Liver (tissue), 9 donors: ENCODE data around the gene TECPR1. TPM values are rescaled to one million over a fixed set of nuclear protein-coding genes. Genes with fewer than 3 reads are reported as not detected.

Experiments
- DNase-seq: peaks from one replicate; pipeline ENCODE4 v3.0.0-alpha.2; 2017; ENCODE audit warnings: low spot score
- H3K27ac ChIP-seq, 2 donors: one replicate each; pipeline ENCODE4 v1.7.0; 2013; ENCODE audit warnings: inconsistent platforms in 2 of 2, low read length in 2 of 2, control low read depth in 1 of 2, low read depth in 1 of 2, mild to moderate bottlenecking in 1 of 2
- H3K27me3 ChIP-seq, 4 donors: one replicate each; pipeline versions ENCODE4 v1.6.1 to v1.7.0; 2013; ENCODE audit warnings: low read length in 3 of 4, inconsistent platforms in 1 of 4, mild to moderate bottlenecking in 1 of 4, moderate library complexity in 1 of 4; ENCODE audit not compliant: control insufficient read depth in 4 of 4, insufficient read depth in 4 of 4
- H3K36me3 ChIP-seq, 4 donors: one replicate each; pipeline versions ENCODE4 v1.6.1 to v1.7.0; 2013; ENCODE audit warnings: low read length in 3 of 4, mild to moderate bottlenecking in 3 of 4, low read depth in 1 of 4, moderate library complexity in 1 of 4; ENCODE audit not compliant: control insufficient read depth in 4 of 4, insufficient read depth in 3 of 4
- H3K4me1 ChIP-seq, 4 donors: one replicate each; pipeline versions ENCODE4 v1.6.1 to v1.7.0; 2013; ENCODE audit warnings: low read length in 3 of 4, mild to moderate bottlenecking in 3 of 4, moderate library complexity in 1 of 4; ENCODE audit not compliant: control insufficient read depth in 4 of 4, insufficient read depth in 4 of 4
- H3K4me3 ChIP-seq, 3 donors: one replicate each; pipeline versions ENCODE4 v1.6.1 to v1.7.0; 2013; ENCODE audit warnings: low read length in 3 of 3, control low read depth in 1 of 3, low read depth in 1 of 3, mild to moderate bottlenecking in 1 of 3
- H3K9ac ChIP-seq, 2 donors: one replicate each; pipeline ENCODE4 v1.7.0; 2013; ENCODE audit warnings: low read length in 2 of 2, mild to moderate bottlenecking in 2 of 2, moderate library complexity in 2 of 2, control low read depth in 1 of 2, low read depth in 1 of 2
- H3K9me3 ChIP-seq, 4 donors: one replicate each; pipeline versions ENCODE4 v1.6.1 to v1.7.0; 2013; ENCODE audit warnings: low read length in 3 of 4; ENCODE audit not compliant: control insufficient read depth in 4 of 4
- EGR1 ChIP-seq, 2 donors: IDR thresholded peaks; 2 replicates each; pipeline ENCODE4 v1.6.1; 2016 to 2018; ENCODE audit warnings: antibody characterized with exemption in 2 of 2, low read depth in 2 of 2
- FOXA1 ChIP-seq: IDR thresholded peaks from 2 replicates; pipeline ENCODE4 v1.6.1; 2016; ENCODE audit warnings: antibody characterized with exemption
- FOXA2 ChIP-seq: IDR thresholded peaks from 2 replicates; pipeline ENCODE4 v1.6.1; 2016; ENCODE audit warnings: antibody characterized with exemption
- GABPA ChIP-seq, 2 donors: IDR thresholded peaks in 1 of 2; conservative IDR thresholded peaks in 1 of 2; 2 replicates each; pipeline ENCODE4 v1.6.1; 2016; ENCODE audit warnings: antibody characterized with exemption in 2 of 2, mild to moderate bottlenecking in 1 of 2, moderate library complexity in 1 of 2
- HNF4A ChIP-seq, 2 donors: conservative IDR thresholded peaks; 2 replicates each; pipeline ENCODE4 v1.6.1; 2016; ENCODE audit warnings: antibody characterized with exemption in 2 of 2, mild to moderate bottlenecking in 2 of 2
- HNF4G ChIP-seq: IDR thresholded peaks from 2 replicates; pipeline ENCODE4 v1.6.1; 2016; ENCODE audit warnings: antibody characterized with exemption
- JUND ChIP-seq, 2 donors: IDR thresholded peaks; 2 replicates each; pipeline ENCODE4 v1.6.1; 2016; ENCODE audit warnings: antibody characterized with exemption in 2 of 2
- NR2F2 ChIP-seq: IDR thresholded peaks from 2 replicates; pipeline ENCODE4 v1.6.1; 2016; ENCODE audit warnings: antibody characterized with exemption
- RAD21 ChIP-seq, 2 donors: IDR thresholded peaks; 2 replicates each; pipeline ENCODE4 v1.6.1; 2016; ENCODE audit warnings: antibody characterized with exemption in 2 of 2, mild to moderate bottlenecking in 2 of 2
- RXRA ChIP-seq, 2 donors: IDR thresholded peaks; 2 replicates each; pipeline ENCODE4 v1.6.1; 2017 to 2018; ENCODE audit warnings: antibody characterized with exemption in 2 of 2, mild to moderate bottlenecking in 1 of 2
- SP1 ChIP-seq: IDR thresholded peaks from 2 replicates; pipeline ENCODE4 v1.6.1; 2018; ENCODE audit warnings: antibody characterized with exemption, mild to moderate bottlenecking
- TAF1 ChIP-seq: conservative IDR thresholded peaks from 2 replicates; pipeline ENCODE4 v1.6.1; 2016; ENCODE audit warnings: antibody characterized with exemption, mild to moderate bottlenecking
- YY1 ChIP-seq: IDR thresholded peaks from 2 replicates; pipeline ENCODE4 v1.6.1; 2016; ENCODE audit warnings: antibody characterized with exemption, mild to moderate bottlenecking
- WGBS: extraction: QIAGEN DNeasy Blood & Tissue Kit; methylation state at CpG from one replicate; pipeline ENCODE4 v1.1.7; 2013; 5-methylcytosine and 5-hydroxymethylcytosine counted together
- polyA plus RNA-seq, 2 donors: library from polyadenylated mRNA; stranded (reverse) in 1 of 2; unstranded in 1 of 2; fragments of 200-250 nt in 1 of 2; fragments of >200 nt in 1 of 2; fragmentation: Nextera tagmentation in 1 of 2; extraction: Ambion mirVana in 1 of 2; gene quantifications; one replicate each; pipeline versions ENCODE4 v1.2.1 to v1.2.3, GENCODE V29; 2013 to 2015
- total RNA-seq, 2 donors: library from RNA; depleted of rRNA; stranded (reverse); fragments of >200 nt; gene quantifications; one replicate each; pipeline ENCODE4 v1.2.3, GENCODE V29; 2014
- TF ChIP-seq, protein P1 (sequence below): fragments of 150-350 bp; IDR thresholded peaks from 2 replicates; pipeline ENCODE4 v1.5.1; 2017; ENCODE audit warnings: improper control_type of control experiment, low read depth, low read length; ENCODE audit not compliant: missing input control
- TF ChIP-seq, protein P2 (sequence below): IDR thresholded peaks from 2 replicates; pipeline ENCODE4 v1.6.1; 2016; ENCODE audit warnings: antibody characterized with exemption
- TF ChIP-seq, protein P3 (sequence below): IDR thresholded peaks from 2 replicates; pipeline ENCODE4 v1.6.1; 2016; ENCODE audit warnings: antibody characterized with exemption
- TF ChIP-seq, protein P4 (sequence below): IDR thresholded peaks from 2 replicates; pipeline ENCODE4 v1.6.1; 2016; ENCODE audit warnings: antibody characterized with exemption, mild to moderate bottlenecking
- TF ChIP-seq, protein P5 (sequence below): IDR thresholded peaks from 2 replicates; pipeline ENCODE4 v1.6.1; 2016; ENCODE audit warnings: antibody characterized with exemption
- donor health status: healthy.
- donor health status: healthy.
- donor health status: healthy.
- donor health status: healthy.
- donor health status: healthy.

Gene TECPR1
- total and polyA plus RNA-seq, 4 donors = 3.3 to 16.3 (median 7.8) TPM

DNA sequence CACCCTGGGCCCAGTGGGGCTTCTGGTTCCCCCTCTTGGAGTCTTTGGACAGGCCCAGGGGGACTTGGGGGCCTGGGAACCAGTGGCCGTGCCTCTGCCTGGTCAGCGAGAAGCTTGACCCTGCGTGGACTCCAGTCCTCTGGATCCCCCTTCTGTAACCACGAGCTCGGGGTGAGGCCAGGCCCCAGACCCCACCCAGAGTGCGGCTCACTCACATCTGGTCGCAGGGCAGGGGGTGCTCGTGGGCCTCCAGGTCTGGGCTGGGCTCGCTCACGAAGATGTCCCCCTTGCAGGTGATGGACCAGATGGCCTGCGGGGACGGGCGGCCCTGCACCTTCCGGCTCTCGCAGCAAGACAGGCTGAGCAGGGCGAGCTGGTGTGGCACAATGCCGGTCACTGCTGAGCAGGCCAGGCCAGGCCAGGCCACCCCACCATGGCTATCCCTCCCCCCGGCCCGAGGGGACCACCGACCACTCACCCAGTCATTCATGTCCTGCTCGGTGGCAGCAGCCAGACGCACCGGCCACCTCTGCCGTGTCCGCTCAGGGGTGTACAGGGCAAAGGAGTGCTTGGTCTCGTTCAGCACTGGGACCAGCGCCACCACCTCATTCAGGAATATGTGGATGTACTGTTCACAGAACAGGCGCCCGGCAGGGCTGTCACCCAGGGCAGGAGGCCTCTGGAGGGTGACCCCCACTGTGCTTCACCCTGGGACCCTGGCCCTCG, 21.1 kb downstream of the TECPR1 start:
- H3K4me3 ChIP-seq = no peak overlapping the region
- H3K4me1 ChIP-seq = no peaks in the 10 kb centered on the region
- WGBS = 97% methylated on average over 30 of the region's 30 CpGs
- H3K9me3 ChIP-seq = no peaks in the 10 kb centered on the region
- TF ChIP-seq FOXA1 (no peak), EGR1 (IDR thresholded peaks at IDR 0.05; ENCODE audit: low read depth in 2 of 2) (no peak)
- no peak overlapping the region for H3K9ac ChIP-seq
- no peaks in the 10 kb centered on the region for H3K27me3 ChIP-seq
- H3K36me3 ChIP-seq = peaks cover 0 to 20% (median 4%) of the 10 kb centered on the region in 4 donors
- DNase-seq = no peak
- no peak overlapping the region for H3K27ac ChIP-seq

DNA sequence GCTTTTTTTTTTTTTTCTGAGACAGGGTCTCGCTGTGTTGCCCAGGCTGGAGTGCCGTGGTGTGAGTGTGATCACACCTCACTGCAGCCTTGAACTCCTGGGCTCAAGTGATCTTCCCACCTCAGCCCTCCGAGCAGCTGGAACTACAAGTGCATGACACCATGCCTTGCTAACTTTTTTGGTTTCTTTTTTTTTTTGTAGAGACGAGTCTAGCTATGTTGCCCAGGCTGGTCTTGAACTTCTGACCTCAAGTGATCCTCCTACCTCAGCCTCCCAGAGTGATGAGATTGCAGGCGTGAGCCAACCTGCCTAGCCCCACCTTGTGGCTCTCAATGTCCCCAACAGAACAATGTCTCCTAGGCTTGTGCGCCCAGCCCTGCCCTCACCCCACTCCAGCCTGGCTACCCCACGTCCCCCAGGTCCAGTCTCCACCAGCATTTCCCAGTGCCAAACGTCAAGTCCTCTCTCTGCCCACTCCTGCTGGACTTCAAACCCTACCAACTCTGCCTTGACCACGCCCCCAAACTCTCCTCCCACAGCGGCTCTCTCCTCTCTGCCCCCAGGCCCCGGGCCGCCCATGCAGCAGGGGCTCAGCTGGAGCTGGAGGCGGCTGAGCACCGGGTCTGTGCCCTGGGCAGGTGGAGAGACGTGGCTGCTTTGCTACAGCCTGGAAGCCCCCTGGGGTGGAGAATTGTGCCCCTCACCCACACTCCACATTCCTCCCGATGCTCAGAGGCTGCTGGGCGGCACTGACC, 21.9 kb downstream of the TECPR1 start:
- 95% methylated on average over 17 of the region's 17 CpGs for WGBS
- Histone ChIP-seq H3K4me3 (no peak overlapping the region), H3K9me3 (no peaks in the 10 kb centered on the region), H3K27me3 (no peaks in the 10 kb centered on the region), H3K4me1 (no peaks in the 10 kb centered on the region), H3K27ac (no peak overlapping the region), H3K36me3 (peaks cover 0 to 24% (median 4%) of the 10 kb centered on the region in 4 donors), H3K9ac (no peak overlapping the region)
- DNase-seq = no peak
- TF ChIP-seq RAD21 (IDR thresholded peaks at IDR 0.05) (no peak), FOXA2 (no peak), FOXA1 (no peak), RXRA (IDR thresholded peaks at IDR 0.05) (no peak), TAF1 (no peak), EGR1 (IDR thresholded peaks at IDR 0.05; ENCODE audit: low read depth in 2 of 2) (no peak), YY1 (no peak), SP1 (no peak), NR2F2 (no peak), JUND (IDR thresholded peaks at IDR 0.05) (no peak), HNF4G (no peak), GABPA (IDR thresholded peaks at IDR 0.05 in 1 of 2, conservative IDR thresholded peaks at IDR 0.05 in 1 of 2) (no peak), HNF4A (conservative IDR thresholded peaks at IDR 0.05) (no peak)
- TF ChIP-seq, protein P1, sequence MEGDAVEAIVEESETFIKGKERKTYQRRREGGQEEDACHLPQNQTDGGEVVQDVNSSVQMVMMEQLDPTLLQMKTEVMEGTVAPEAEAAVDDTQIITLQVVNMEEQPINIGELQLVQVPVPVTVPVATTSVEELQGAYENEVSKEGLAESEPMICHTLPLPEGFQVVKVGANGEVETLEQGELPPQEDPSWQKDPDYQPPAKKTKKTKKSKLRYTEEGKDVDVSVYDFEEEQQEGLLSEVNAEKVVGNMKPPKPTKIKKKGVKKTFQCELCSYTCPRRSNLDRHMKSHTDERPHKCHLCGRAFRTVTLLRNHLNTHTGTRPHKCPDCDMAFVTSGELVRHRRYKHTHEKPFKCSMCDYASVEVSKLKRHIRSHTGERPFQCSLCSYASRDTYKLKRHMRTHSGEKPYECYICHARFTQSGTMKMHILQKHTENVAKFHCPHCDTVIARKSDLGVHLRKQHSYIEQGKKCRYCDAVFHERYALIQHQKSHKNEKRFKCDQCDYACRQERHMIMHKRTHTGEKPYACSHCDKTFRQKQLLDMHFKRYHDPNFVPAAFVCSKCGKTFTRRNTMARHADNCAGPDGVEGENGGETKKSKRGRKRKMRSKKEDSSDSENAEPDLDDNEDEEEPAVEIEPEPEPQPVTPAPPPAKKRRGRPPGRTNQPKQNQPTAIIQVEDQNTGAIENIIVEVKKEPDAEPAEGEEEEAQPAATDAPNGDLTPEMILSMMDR = no peak
- TF ChIP-seq, protein P2, sequence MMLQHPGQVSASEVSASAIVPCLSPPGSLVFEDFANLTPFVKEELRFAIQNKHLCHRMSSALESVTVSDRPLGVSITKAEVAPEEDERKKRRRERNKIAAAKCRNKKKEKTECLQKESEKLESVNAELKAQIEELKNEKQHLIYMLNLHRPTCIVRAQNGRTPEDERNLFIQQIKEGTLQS = no peak
- TF ChIP-seq, protein P3, sequence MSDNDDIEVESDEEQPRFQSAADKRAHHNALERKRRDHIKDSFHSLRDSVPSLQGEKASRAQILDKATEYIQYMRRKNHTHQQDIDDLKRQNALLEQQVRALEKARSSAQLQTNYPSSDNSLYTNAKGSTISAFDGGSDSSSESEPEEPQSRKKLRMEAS = no peak
- TF ChIP-seq, protein P4, sequence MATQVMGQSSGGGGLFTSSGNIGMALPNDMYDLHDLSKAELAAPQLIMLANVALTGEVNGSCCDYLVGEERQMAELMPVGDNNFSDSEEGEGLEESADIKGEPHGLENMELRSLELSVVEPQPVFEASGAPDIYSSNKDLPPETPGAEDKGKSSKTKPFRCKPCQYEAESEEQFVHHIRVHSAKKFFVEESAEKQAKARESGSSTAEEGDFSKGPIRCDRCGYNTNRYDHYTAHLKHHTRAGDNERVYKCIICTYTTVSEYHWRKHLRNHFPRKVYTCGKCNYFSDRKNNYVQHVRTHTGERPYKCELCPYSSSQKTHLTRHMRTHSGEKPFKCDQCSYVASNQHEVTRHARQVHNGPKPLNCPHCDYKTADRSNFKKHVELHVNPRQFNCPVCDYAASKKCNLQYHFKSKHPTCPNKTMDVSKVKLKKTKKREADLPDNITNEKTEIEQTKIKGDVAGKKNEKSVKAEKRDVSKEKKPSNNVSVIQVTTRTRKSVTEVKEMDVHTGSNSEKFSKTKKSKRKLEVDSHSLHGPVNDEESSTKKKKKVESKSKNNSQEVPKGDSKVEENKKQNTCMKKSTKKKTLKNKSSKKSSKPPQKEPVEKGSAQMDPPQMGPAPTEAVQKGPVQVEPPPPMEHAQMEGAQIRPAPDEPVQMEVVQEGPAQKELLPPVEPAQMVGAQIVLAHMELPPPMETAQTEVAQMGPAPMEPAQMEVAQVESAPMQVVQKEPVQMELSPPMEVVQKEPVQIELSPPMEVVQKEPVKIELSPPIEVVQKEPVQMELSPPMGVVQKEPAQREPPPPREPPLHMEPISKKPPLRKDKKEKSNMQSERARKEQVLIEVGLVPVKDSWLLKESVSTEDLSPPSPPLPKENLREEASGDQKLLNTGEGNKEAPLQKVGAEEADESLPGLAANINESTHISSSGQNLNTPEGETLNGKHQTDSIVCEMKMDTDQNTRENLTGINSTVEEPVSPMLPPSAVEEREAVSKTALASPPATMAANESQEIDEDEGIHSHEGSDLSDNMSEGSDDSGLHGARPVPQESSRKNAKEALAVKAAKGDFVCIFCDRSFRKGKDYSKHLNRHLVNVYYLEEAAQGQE = no peak
- TF ChIP-seq, protein P5, sequence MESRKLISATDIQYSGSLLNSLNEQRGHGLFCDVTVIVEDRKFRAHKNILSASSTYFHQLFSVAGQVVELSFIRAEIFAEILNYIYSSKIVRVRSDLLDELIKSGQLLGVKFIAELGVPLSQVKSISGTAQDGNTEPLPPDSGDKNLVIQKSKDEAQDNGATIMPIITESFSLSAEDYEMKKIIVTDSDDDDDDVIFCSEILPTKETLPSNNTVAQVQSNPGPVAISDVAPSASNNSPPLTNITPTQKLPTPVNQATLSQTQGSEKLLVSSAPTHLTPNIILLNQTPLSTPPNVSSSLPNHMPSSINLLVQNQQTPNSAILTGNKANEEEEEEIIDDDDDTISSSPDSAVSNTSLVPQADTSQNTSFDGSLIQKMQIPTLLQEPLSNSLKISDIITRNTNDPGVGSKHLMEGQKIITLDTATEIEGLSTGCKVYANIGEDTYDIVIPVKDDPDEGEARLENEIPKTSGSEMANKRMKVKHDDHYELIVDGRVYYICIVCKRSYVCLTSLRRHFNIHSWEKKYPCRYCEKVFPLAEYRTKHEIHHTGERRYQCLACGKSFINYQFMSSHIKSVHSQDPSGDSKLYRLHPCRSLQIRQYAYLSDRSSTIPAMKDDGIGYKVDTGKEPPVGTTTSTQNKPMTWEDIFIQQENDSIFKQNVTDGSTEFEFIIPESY = no peak
